ENCODE data around the gene MCEE. TPM values are rescaled to one million over a fixed set of nuclear protein-coding genes. Genes with fewer than 3 reads are reported as not detected.

Gene MCEE
- total and polyA plus RNA-seq, 2 donors (not counting 3 experiments of a cell fraction or from before 2014, with no cell fraction given): 4.0 to 9.9 TPM

- H3K9me1 ChIP-seq (replicated peaks; ENCODE audit: control insufficient read depth, extremely low read depth, insufficient read depth, low read length): no peaks in the 10 kb centered on the region
- H3K27ac ChIP-seq (ENCODE audit: insufficient read depth, low read depth, low read length): no peak overlapping the region
- H2AFZ ChIP-seq (ENCODE audit: low read depth, low read length): no peak overlapping the region
- TF ChIP-seq GATA2 (IDR thresholded peaks at IDR 0.05; ENCODE audit: insufficient read depth, insufficient read length, low read depth, low read length) (no peak), MAX (IDR thresholded peaks at IDR 0.05; ENCODE audit: insufficient read depth, insufficient read length) (no peak), FOS (IDR thresholded peaks at IDR 0.05; ENCODE audit: borderline replicate concordance, insufficient read depth, low read length) (no peak), POLR2A (IDR thresholded peaks at IDR 0.05; ENCODE audit: low read depth, low read length) (no peak), JUN (IDR thresholded peaks at IDR 0.05; ENCODE audit: borderline replicate concordance, insufficient read depth, insufficient read length, low read depth) (no peak), MYC (IDR thresholded peaks at IDR 0.05; ENCODE audit: low read depth, low read length) (no peak), CTCF (IDR thresholded peaks at IDR 0.05; ENCODE audit: extremely low read depth in 1 of 2, insufficient read depth in 1 of 2, low read depth in 1 of 2, low read length in 2 of 2) (no peak), EZH2 (IDR thresholded peaks at IDR 0.05; ENCODE audit: borderline replicate concordance, low read depth, low read length, severe bottlenecking) (no peak), POLR2AphosphoS5 (IDR thresholded peaks at IDR 0.05; ENCODE audit: insufficient read depth, low read depth, low read length) (no peak)
- intact Hi-C loops (cut with micrococcal nuclease) (no loop called here), dilution Hi-C loops (cut with MboI; ENCODE audit: extremely low pct_ligation_motif_present, low sequenced_read_pairs) (no loop called here)
- H3K27me3 ChIP-seq (ENCODE audit: control insufficient read depth in 2 of 2, insufficient read depth in 2 of 2, low read length in 2 of 2): no peaks in the 10 kb centered on the region
- no peak overlapping the region for H3K4me3 ChIP-seq (replicated peaks in 1 of 3; ENCODE audit: insufficient read depth in 1 of 3, low read depth in 1 of 3, low read length in 3 of 3)
- H3K4me2 ChIP-seq (ENCODE audit: insufficient read depth, low read length): no peak overlapping the region
- no peak for DNase-seq (ENCODE audit: low read depth, low spot score)
- H3K4me1 ChIP-seq (ENCODE audit: control insufficient read depth, extremely low read depth, insufficient read depth, low read length): no peaks in the 10 kb centered on the region
- ChIA-PET POLR2A (no interaction called here), CTCF (interaction anchor here (3.0 kb wide), 1 partner anchor 17 kb away, joined by 13 read pairs; no protein-coding TSS in a partner anchor)
- FAIRE-seq: no peak
- H4K20me1 ChIP-seq (replicated peaks; ENCODE audit: control insufficient read depth, extremely low read depth, insufficient read depth, low read length): no peaks in the 10 kb centered on the region
- H3K9me3 ChIP-seq (replicated peaks; ENCODE audit: control insufficient read depth, insufficient read depth, low read length): no peaks in the 10 kb centered on the region
- no peaks in the 10 kb centered on the region for H3K79me2 ChIP-seq (ENCODE audit: control insufficient read depth, insufficient read depth, low read length)
- H3K36me3 ChIP-seq (ENCODE audit: control insufficient read depth in 2 of 2, extremely low read depth in 1 of 2, insufficient read depth in 2 of 2, low read length in 2 of 2): peaks cover 0 to 5% of the 10 kb centered on the region in 2 experiments
- no peak overlapping the region for H3K9ac ChIP-seq (replicated peaks; ENCODE audit: extremely low read depth, insufficient read depth, low read length)
- BruUV-seq (replicated peaks): no TSS peak
These were observed 13.0 kb downstream of the MCEE start for GRCh38 chr2:71117063-71117462.
